ENCODE measurements around the gene NEDD9.

Gene NEDD9

GRCh38 chr6:11215773-11216172, 16.7 kb downstream of the NEDD9 start:
- no peak for DNase-seq

GRCh38 chr6:11214901-11215300, 17.6 kb downstream of the NEDD9 start:
- DNase-seq, result no peak

- DNase-seq, result no peak
Measured at GRCh38 chr6:11214084-11214833, 18.2 kb downstream of the NEDD9 start.

GRCh38 chr6:11213422-11214021, 18.9 kb downstream of the NEDD9 start:
- no peak for DNase-seq

- peak; percentile 66 to 89 (median 82) for DNase-seq
Measured at GRCh38 chr6:11212664-11213063, 19.8 kb downstream of the NEDD9 start.

- DNase-seq, result no peak
Measured at GRCh38 chr6:11211254-11211653, 21.2 kb downstream of the NEDD9 start.

GRCh38 chr6:11210386-11211138, 21.9 kb downstream of the NEDD9 start:
- DNase-seq, result no peak

GRCh38 chr6:11209906-11210305, 22.6 kb downstream of the NEDD9 start:
- DNase-seq, result no peak

GRCh38 chr6:11209369-11209768, 23.1 kb downstream of the NEDD9 start:
- no peak for DNase-seq

- no peak for DNase-seq
Measured at GRCh38 chr6:11208854-11209253, 23.6 kb downstream of the NEDD9 start.

- no peak for DNase-seq
Measured at GRCh38 chr6:11208267-11208666, 24.2 kb downstream of the NEDD9 start.

GRCh38 chr6:11207199-11207968, 25.1 kb downstream of the NEDD9 start:
- DNase-seq, result peak; percentile 90 to 98 (median 94)

GRCh38 chr6:11206576-11206975, 25.9 kb downstream of the NEDD9 start:
- DNase-seq, result peak; percentile 30 to 76 (median 58)

GRCh38 chr6:11204794-11205366, 27.6 kb downstream of the NEDD9 start:
- no peak for DNase-seq

- DNase-seq, result no peak
Measured at GRCh38 chr6:11204005-11204399, 28.5 kb downstream of the NEDD9 start.

- no peak for DNase-seq
Measured at GRCh38 chr6:11203306-11204004, 29.0 kb downstream of the NEDD9 start.

- no peak for DNase-seq
Measured at GRCh38 chr6:11202513-11203305, 29.8 kb downstream of the NEDD9 start.

- DNase-seq, result no peak
Measured at GRCh38 chr6:11201772-11202512, 30.5 kb downstream of the NEDD9 start.

GRCh38 chr6:11201015-11201414, 31.5 kb downstream of the NEDD9 start:
- DNase-seq, result no peak

- no peak for DNase-seq
Measured at GRCh38 chr6:11200356-11200755, 32.1 kb downstream of the NEDD9 start.
